AG09319 (cell line): ENCODE measurements around the gene PHTF1.
"Not testable (repeated sequence)": the region's sequence is repeated elsewhere in the genome, so short reads cannot be mapped to it uniquely, and the experiment has no call there.

ENCODE experiments used
- DNase-seq: peaks from one replicate; pipeline ENCODE4 v3.0.0-alpha.2; 2010; ENCODE audit warnings: low read depth; ENCODE audit errors: extremely low read depth
- TF ChIP-seq, protein P1 (sequence below): IDR thresholded peaks from 2 replicates; pipeline ENCODE4 v1.5.1; 2011; ENCODE audit warnings: low read depth, mild to moderate bottlenecking, inconsistent platforms, low read length, moderate library complexity

The PHTF1 gene

GRCh38 chr1:113747376-113747775, 11.9 kb downstream of the PHTF1 start:
- DNase-seq: no peak

DNA sequence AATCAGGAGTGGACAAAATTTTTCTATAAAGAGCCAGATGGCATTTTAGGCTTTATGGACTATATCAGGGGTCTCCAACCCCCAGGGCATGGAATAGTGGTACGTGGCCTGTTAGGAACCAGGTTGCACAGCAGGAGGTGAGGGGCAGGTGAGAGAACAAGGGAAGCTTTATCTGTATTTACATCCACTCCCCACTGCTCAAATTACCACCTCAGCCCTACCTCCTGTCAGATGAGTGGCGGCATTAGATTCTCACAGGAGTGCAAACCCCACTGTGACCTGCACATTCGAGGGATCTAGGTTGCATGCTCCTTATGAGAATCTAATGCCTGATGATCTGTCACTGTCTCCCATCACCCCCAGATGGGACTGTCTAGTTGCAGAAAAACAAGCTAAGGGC, 13.9 kb downstream of the PHTF1 start:
- no peak for DNase-seq

More at GRCh38 chr1:113747376-113747775, 11.9 kb downstream of the PHTF1 start:
- TF ChIP-seq, protein P1, sequence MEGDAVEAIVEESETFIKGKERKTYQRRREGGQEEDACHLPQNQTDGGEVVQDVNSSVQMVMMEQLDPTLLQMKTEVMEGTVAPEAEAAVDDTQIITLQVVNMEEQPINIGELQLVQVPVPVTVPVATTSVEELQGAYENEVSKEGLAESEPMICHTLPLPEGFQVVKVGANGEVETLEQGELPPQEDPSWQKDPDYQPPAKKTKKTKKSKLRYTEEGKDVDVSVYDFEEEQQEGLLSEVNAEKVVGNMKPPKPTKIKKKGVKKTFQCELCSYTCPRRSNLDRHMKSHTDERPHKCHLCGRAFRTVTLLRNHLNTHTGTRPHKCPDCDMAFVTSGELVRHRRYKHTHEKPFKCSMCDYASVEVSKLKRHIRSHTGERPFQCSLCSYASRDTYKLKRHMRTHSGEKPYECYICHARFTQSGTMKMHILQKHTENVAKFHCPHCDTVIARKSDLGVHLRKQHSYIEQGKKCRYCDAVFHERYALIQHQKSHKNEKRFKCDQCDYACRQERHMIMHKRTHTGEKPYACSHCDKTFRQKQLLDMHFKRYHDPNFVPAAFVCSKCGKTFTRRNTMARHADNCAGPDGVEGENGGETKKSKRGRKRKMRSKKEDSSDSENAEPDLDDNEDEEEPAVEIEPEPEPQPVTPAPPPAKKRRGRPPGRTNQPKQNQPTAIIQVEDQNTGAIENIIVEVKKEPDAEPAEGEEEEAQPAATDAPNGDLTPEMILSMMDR: no peak

GRCh38 chr1:113744114-113744513, 15.2 kb downstream of the PHTF1 start:
- TF ChIP-seq, protein P1: no peak
- DNase-seq: no peak

More for the DNA sequence above, 13.9 kb downstream of the PHTF1 start:
- TF ChIP-seq, protein P1: no peak

DNA sequence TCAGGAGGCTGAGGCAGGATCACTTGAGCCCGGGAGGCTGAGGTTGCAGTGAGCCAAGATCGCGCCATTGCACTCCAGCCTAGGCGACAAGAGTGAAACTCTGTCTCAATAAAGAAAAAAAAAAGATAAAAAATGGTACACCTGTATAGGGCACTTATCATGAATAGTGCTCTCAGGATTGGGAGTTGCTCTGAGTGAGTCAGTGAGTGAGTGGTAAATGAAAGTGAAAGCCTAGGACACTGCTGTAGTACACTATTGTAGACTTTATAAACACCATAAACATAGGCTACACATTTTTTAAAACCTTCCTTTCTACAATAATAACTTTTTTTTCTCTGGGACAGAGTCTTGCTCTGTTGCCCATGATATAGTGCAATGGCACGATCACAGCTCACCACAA, 16.8 kb downstream of the PHTF1 start:
- no peak for DNase-seq
- TF ChIP-seq, protein P1: no peak

DNA sequence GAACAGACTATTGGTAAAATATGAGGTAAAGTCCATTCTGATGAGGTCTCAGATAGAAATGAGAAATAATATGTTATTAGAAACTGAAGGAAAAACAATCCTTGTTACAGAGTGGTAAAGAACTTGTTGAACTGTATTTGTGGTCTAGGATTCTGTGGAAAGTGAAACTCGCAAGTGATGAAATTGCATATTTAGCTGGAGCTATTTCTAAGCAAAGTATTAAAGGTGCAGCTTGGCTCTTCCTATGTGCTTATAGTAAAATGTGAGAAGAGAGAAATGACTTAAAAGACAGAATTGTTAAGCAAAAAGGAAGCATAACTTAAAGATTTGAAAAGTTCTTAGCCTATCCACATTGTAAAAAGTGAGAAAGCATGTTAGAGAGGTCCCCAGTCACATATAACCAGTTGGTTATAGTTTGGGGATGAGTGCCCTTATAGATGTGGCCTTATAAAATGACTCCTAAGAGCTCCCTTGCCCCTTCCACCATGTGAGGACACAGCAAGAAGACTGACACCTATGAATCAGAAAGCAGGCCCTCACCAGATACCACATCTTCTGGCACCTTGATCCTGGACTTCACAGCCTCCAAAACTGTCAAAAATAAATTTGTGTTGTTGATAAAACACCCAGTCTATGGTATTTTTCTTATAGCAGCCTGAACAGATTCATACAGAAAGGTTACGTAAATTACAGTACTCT, 24.8 kb downstream of the PHTF1 start:
- DNase-seq: no peak
- TF ChIP-seq, protein P1: no peak

- TF ChIP-seq, protein P1: no peak
- no peak for DNase-seq
Observed at GRCh38 chr1:113732802-113733201, 26.5 kb downstream of the PHTF1 start.

- no peak for DNase-seq
Observed at GRCh38 chr1:113721010-113721409, 38.3 kb downstream of the PHTF1 start.

DNA sequence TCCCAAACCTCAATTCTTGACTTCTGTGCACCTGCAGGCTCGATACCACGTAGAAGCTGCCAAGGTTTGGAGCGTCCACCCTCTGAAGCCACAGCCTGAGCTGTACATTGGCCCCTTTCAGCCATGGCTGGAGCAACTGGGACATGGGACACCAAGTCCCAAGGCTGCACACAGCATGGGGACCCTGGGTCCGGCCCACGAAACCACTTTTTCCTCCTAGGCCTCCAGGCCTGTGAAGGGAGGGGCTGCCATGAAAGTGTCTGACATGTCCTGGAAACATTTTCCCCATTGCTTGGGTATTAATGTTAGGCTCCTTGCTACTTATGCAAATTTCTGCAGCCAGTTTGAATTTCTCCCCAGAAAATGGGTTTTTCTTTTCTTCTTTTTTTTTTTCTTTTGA, 40.7 kb downstream of the PHTF1 start:
- not testable (repeated sequence) for DNase-seq

More at GRCh38 chr1:113721010-113721409, 38.3 kb downstream of the PHTF1 start:
- TF ChIP-seq, protein P1: no peak

DNA sequence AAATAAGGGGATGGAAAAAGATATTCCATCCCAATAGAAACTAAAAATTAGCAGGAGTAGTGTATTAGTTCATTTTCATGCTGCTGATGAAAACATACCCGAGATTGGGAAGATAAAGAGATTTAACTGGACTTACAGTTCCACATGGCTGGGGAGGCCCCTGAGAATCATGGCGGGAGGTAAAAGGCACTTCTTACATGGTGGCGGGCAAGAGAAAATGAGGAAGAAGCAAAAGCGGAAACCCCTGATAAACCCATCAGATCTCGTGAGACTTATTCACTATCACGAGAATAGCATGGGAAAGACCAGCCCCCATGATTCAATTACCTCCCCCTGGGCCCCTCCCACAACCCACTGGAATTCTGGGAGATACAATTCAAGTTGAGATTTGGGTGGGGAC, 41.8 kb downstream of the PHTF1 start:
- DNase-seq: not testable (repeated sequence)
